ENCODE data around the gene RAB36. TPM values are rescaled to one million over a fixed set of nuclear protein-coding genes. Genes with fewer than 3 reads are reported as not detected.

Gene RAB36
- total RNA-seq, 4 donors from 2014 or later: 1.2 to 3.6 (median 1.8) TPM

DNA sequence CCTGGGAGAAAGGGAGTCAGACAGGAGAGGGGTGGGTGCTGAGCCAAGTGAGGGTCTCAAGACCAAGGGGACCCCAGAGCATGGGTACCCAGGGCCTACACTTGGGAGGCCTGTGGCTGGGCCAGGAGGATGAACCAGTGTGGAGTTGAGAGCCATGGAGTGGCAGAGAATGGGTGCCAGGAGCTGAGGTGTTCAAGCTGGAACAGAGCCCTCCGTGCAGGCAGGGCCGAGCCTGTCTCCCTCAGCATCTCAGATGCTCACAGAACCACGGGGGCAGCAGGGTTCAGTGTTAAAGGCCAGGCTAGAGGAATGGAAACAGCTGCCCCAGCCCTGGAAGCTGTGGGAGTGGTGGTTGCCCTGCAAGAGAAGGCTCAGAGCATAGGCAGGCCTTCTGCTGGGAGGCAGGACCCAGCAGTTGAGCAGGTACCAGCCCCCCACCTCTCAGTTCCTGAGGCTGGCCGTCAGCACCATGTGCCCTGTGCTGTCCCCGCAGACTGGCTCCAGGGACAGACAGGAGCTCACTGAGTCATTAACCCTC, 35.8 kb upstream of the RAB36 start:
- no peak for TF ChIP-seq POLR2A (IDR thresholded peaks at IDR 0.05)
- TF ChIP-seq, protein P1, sequence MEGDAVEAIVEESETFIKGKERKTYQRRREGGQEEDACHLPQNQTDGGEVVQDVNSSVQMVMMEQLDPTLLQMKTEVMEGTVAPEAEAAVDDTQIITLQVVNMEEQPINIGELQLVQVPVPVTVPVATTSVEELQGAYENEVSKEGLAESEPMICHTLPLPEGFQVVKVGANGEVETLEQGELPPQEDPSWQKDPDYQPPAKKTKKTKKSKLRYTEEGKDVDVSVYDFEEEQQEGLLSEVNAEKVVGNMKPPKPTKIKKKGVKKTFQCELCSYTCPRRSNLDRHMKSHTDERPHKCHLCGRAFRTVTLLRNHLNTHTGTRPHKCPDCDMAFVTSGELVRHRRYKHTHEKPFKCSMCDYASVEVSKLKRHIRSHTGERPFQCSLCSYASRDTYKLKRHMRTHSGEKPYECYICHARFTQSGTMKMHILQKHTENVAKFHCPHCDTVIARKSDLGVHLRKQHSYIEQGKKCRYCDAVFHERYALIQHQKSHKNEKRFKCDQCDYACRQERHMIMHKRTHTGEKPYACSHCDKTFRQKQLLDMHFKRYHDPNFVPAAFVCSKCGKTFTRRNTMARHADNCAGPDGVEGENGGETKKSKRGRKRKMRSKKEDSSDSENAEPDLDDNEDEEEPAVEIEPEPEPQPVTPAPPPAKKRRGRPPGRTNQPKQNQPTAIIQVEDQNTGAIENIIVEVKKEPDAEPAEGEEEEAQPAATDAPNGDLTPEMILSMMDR (IDR thresholded peaks at IDR 0.05): no peak
- no peak for DNase-seq (ENCODE audit: low spot score in 2 of 2)
- no peak overlapping the region for H3K4me3 ChIP-seq (ENCODE audit: low read depth, poor library complexity, severe bottlenecking)
- intact Hi-C loops (cut with DNase I; ENCODE audit: low total_unique reads): no loop called here
- 60 to 84% methylated on average over 5 of the region's 5 CpGs for WGBS, 2 donors

DNA sequence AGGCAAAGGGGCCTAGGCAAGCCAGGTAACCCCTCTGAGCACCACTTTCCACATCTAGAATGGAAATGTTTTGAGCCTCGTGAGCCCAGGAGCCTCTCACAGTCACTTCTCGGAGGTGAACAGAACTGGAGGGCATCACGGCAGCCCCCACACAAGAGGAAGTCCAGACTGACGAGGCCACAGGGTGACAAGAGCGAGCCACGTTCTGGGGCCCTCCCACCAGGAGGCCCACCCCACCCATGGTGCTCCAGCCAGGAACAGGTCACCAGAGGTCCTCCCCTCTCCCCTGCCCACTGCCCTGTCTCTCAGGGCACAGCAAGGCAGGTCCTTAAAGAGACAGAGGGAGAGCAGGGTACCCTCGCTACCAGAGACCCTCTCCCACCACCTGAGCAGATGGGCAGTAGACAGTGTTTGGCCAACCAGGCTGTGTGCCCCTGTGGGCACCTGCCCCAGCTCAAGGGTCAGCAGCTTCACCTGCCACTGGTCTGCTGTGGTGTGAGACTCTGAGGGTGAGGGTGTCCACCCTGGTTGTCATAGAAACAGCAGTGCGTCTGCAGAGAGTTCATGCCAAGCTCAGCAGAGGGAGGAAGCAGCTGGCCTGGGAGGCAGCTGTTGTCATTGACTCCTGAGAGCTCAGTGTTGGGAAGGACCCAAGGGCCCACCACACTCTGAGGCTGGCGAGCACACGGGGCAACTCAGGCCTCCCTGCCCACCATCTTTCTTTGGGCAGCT, 34.9 kb upstream of the RAB36 start:
- intact Hi-C loops (cut with DNase I; ENCODE audit: low total_unique reads): no loop called here
- TF ChIP-seq, protein P1 (IDR thresholded peaks at IDR 0.05): no peak
- TF ChIP-seq POLR2A (IDR thresholded peaks at IDR 0.05): no peak
- 73 to 75% methylated on average over 9 to 10 of the region's 10 CpGs for WGBS, 2 donors
- H3K4me3 ChIP-seq (ENCODE audit: low read depth, poor library complexity, severe bottlenecking): no peak overlapping the region
- no peak for DNase-seq (ENCODE audit: low spot score in 2 of 2)

DNA sequence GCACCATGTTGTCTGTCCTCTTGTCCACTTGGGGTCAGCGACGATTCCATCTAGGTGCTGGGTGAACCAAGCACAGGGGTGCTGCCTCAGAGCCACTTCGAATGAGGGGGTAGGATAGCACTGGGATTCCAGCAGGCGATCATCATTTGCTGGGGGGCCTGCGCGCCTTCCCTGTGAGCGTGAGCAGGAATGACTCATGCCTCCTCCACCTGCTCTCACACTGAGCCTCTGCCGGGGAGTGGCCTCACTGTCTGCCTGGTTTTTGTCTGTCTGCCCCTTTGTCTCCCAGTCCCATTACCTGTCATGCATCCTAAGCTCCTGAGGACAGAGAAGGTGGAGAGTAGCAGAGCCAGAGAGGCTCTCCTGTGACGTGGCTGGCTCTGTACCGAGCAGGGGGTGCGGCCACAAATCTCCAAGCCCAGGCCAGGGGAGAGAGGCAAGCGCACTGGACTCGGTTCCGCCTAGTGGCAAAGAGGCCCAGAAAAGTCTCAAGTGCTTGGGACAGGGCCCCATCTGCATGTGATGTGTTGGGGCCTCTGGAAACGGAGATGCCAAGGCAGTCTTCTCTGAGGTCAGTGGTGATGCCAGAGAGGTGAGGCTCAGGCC, 34.3 kb upstream of the RAB36 start:
- intact Hi-C loops (cut with DNase I; ENCODE audit: low total_unique reads): no loop called here
- WGBS, 2 donors: 80 to 84% methylated on average over 15 of the region's 15 CpGs
- H3K4me3 ChIP-seq (ENCODE audit: low read depth, poor library complexity, severe bottlenecking): no peak overlapping the region
- TF ChIP-seq, protein P1 (IDR thresholded peaks at IDR 0.05): no peak
- TF ChIP-seq POLR2A (IDR thresholded peaks at IDR 0.05): no peak
- no peak for DNase-seq (ENCODE audit: low spot score in 2 of 2)

DNA sequence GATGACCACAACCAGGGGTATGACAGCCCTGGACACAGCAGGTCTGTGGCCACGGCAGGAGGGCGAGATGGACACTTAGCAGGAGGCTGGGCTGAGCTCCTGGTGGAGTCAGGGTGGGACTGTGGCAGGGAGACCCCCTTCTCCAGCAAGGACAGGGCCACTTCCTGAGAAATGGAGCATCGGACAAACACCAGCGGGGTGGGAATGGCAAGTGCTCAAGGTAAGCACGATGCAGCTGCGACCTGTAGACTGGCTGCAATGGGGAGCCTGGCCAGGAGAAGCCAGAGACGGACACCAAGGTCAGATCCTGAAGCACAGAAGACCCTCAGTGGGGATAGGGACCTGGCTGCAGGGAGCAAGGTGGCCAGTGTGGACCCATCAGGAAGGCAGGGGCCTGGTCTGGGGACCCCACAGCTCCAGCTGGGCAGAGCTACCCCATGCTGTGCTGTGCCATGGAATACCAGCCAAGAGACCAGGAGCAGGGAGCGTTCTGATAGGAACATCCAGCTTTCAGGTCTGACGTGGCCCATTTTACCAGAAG, 32.7 kb upstream of the RAB36 start:
- WGBS, 2 donors: 82 to 89% methylated on average over 9 of the region's 9 CpGs
- no peak overlapping the region for H3K4me3 ChIP-seq (ENCODE audit: low read depth, poor library complexity, severe bottlenecking)
- intact Hi-C loops (cut with DNase I; ENCODE audit: low total_unique reads): no loop called here
- DNase-seq (ENCODE audit: low spot score in 2 of 2): no peak
- TF ChIP-seq POLR2A (IDR thresholded peaks at IDR 0.05): no peak
- TF ChIP-seq, protein P1 (IDR thresholded peaks at IDR 0.05): no peak

DNA sequence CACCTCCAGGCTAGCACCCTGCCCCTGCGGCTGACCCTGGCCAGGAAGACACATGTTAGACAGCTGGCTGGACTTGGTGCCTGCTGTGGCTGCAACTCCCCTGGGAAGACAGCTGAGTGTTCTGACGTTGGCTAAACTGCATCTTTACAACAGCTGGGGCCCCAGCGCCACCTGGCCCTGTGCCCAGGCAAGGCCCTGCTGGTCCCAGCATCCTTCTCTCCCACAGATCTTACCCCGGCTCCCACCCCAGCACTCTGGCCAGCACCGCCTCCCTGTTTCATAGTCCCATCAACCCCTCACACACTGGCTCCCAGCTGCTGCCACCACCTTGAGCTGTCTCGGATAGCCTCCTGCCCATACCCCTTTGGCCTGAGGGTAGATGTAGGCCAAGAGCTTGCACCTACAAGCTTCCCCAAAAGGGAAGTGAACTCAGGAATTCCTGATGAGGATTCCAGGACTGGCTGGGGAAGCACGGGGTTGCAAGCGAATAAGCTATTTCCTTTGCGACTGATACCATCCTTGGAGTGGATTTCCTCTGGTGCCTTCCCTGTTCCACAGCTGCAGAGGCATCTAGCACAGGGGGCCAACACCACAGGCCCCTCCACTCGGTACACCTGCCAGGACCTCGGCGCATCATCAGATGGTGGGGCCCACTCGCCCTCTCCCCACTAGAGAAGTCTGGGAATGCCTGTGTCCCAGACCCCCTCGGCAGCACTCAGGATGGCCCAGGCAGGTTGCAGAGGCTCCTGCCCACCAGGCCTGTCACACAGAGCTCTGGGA, 32.0 kb upstream of the RAB36 start:
- no peak for TF ChIP-seq POLR2A (IDR thresholded peaks at IDR 0.05)
- TF ChIP-seq, protein P1 (IDR thresholded peaks at IDR 0.05): no peak
- DNase-seq (ENCODE audit: low spot score in 2 of 2): no peak
- 69 to 76% methylated on average over 13 of the region's 14 CpGs for WGBS, 2 donors
- intact Hi-C loops (cut with DNase I; ENCODE audit: low total_unique reads): no loop called here
- no peak overlapping the region for H3K4me3 ChIP-seq (ENCODE audit: low read depth, poor library complexity, severe bottlenecking)

All from lower leg skin (tissue), 4 donors.